Heart left ventricle (tissue), 16 donors: Measurements from ENCODE around the gene TMEM258. TPM values are rescaled to one million over a fixed set of nuclear protein-coding genes. Genes with fewer than 3 reads are reported as not detected.

Source experiments
- ATAC-seq, 4 donors: fragments of 200-7000 bp; cut with Tn5 transposase; one replicate each; pipeline ENCODE4 v1.9.1; 2020 to 2022; ENCODE audit warnings: moderate library complexity in 4 of 4, mild to moderate bottlenecking in 3 of 4, moderate number of reproducible peaks in 1 of 4
- DNase-seq, 5 donors: peaks; one replicate each; pipeline ENCODE4 v3.0.0-alpha.2; 2020
- H3K27ac ChIP-seq, 12 donors: fragments of 200-600 bp; sonication (generic) in 4 of 12; one replicate each; pipeline versions ENCODE4 v1.5.0 to v1.8.0; 2016 to 2022; ENCODE audit warnings: mild to moderate bottlenecking in 2 of 12
- H3K27me3 ChIP-seq, 9 donors: fragments of 200-600 bp; sonication (generic) in 2 of 9; one replicate each; pipeline versions ENCODE4 v1.5.1 to v1.8.0; 2016 to 2022; ENCODE audit warnings: mild to moderate bottlenecking in 3 of 9
- H3K36me3 ChIP-seq, 9 donors: fragments of 200-600 bp; sonication (generic) in 2 of 9; one replicate each; pipeline versions ENCODE4 v1.5.0 to v1.8.0; 2018 to 2022; ENCODE audit warnings: mild to moderate bottlenecking in 2 of 9
- H3K4me1 ChIP-seq, 12 donors: fragments of 200-600 bp; sonication (generic) in 4 of 12; one replicate each; pipeline versions ENCODE4 v1.5.0 to v1.8.0; 2016 to 2022; ENCODE audit warnings: mild to moderate bottlenecking in 3 of 12
- H3K4me3 ChIP-seq, 12 donors: fragments of 200-600 bp; sonication (generic) in 4 of 12; one replicate each; pipeline versions ENCODE4 v1.5.0 to v1.8.0; 2017 to 2022; ENCODE audit warnings: mild to moderate bottlenecking in 9 of 12, moderate library complexity in 4 of 12
- H3K9me3 ChIP-seq, 12 donors: fragments of 200-600 bp; sonication (generic) in 4 of 12; one replicate each; pipeline versions ENCODE4 v1.5.0 to v1.8.0; 2016 to 2022; ENCODE audit warnings: mild to moderate bottlenecking in 1 of 12
- POLR2A ChIP-seq, 2 donors: fragments of 450-650 bp; IDR thresholded peaks; one replicate each; pipeline ENCODE4 v1.6.1; 2017; ENCODE audit warnings: antibody characterized with exemption in 2 of 2, mild to moderate bottlenecking in 2 of 2, moderate library complexity in 2 of 2
- WGBS, 4 donors: extraction: QIAGEN DNeasy Blood & Tissue Kit in 2 of 4; methylation state at CpG; one replicate each; pipeline versions ENCODE4 v1.1.5 to v1.1.7; 2013 to 2018; 5-methylcytosine and 5-hydroxymethylcytosine counted together
- intact Hi-C, 10 donors: fragments of 100-400 bp; cut with DNase I; formaldehyde crosslinking; loops; one replicate each; pipeline versions ENCODE4 v1.11.1 to v1.14.2; 2022
- polyA plus RNA-seq, 2 donors: library from polyadenylated mRNA; stranded (reverse); fragments of 200-250 nt; gene quantifications; one replicate each; pipeline ENCODE4 v1.2.3, GENCODE V29; 2013
- total RNA-seq, 9 donors: library from RNA; depleted of rRNA in 2 of 9; stranded (reverse); fragments of >200 nt in 2 of 9; fragmentation: NEBNext Ultra II Directional in 3 of 9; extraction: Animal tissue kit (Norgen Biotek cat#: 25700) in 3 of 9; gene quantifications; one replicate each; pipeline versions ENCODE4 v1.1.0 to v1.2.4, GENCODE V29; 2016 to 2023
- TF ChIP-seq, protein P1 (sequence below), 12 donors: fragments of 200-600 bp; sonication (generic) in 4 of 12; IDR thresholded peaks; one replicate each; pipeline versions ENCODE4 v1.5.0 to v1.8.0; 2018 to 2022; ENCODE audit warnings: antibody characterized with exemption in 12 of 12, mild to moderate bottlenecking in 5 of 12
- donor health status: ischemic (EF 13 %, LVEDD 7.1; RV severe dilation, severe dysfunction).
- donor health status: healthy with polysubstance abuse.
- donor health status: DM: no; HTN: yes; CAD: no.
- donor health status: DM: no; HTN: no; CAD: no.
- donor health status: ischemic (EF 25% LVEDD 6.9; RV normal size, moderate dysfunction).
- donor health status: ischemic (EF 25% LVEDD 5.7; RV mildly dilated, moderate dysfunction).
- donor health status: healthy.
- donor health status: DM: yes; HTN: yes; CAD: no.
- donor health status: ischemic (EF 35%, LVEDD 5.7; RV mildly dilated, moderate dysfunction).
- donor health status: nonischemic (EF 11% LVEDD 7.7; RV severe dilation, severe dysfunction).
- donor health status: DM: yes; HTN: yes; CAD: no.
- donor health status: PGD.
- donor health status: ischemic (EF 29% LVEDD 5.4; RV normal size, mild dysfunction).
- donor health status: nonischemic (EF 23%, LVEDD 6.1; RV moderate dilation, normal function).

TMEM258 gene
- total and polyA plus RNA-seq, 11 donors: 48.0 to 139 (median 109) TPM

- Histone ChIP-seq H3K4me1 (peaks cover 0 to 23% (median 9%) of the 10 kb centered on the region in 12 donors), H3K27ac (no peak within 1 kb of the TSS), H3K36me3 (no peaks in the 10 kb centered on the region), H3K27me3 (peaks cover 0 to 7% (median 2%) of the 10 kb centered on the region in 9 donors), H3K9me3 (no peaks in the 10 kb centered on the region), H3K4me3 (peak within 1 kb of the TSS in 11 of 12 donors; percentile 2 to 59 (median 51))
- intact Hi-C loops: loop anchor here in 5 of 10 donors (2.0 to 5.0 kb wide), 2 partner anchors 355 to 356 kb away; no protein-coding TSS in a partner anchor
- peak in 4 of 5 donors; percentile 41 to 75 (median 52) for DNase-seq
- no peak for TF ChIP-seq POLR2A (IDR thresholded peaks at IDR 0.05)
- TF ChIP-seq, protein P1, sequence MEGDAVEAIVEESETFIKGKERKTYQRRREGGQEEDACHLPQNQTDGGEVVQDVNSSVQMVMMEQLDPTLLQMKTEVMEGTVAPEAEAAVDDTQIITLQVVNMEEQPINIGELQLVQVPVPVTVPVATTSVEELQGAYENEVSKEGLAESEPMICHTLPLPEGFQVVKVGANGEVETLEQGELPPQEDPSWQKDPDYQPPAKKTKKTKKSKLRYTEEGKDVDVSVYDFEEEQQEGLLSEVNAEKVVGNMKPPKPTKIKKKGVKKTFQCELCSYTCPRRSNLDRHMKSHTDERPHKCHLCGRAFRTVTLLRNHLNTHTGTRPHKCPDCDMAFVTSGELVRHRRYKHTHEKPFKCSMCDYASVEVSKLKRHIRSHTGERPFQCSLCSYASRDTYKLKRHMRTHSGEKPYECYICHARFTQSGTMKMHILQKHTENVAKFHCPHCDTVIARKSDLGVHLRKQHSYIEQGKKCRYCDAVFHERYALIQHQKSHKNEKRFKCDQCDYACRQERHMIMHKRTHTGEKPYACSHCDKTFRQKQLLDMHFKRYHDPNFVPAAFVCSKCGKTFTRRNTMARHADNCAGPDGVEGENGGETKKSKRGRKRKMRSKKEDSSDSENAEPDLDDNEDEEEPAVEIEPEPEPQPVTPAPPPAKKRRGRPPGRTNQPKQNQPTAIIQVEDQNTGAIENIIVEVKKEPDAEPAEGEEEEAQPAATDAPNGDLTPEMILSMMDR (IDR thresholded peaks at IDR 0.05): peak in 11 of 12 donors; percentile 13 to 62 (median 36)
- ATAC-seq: peak in 3 of 4 donors; percentile 27 to 63 (median 35)
- 3 to 10% (median 5%) methylated on average over 6 to 93 of the region's 93 CpGs for WGBS, 4 donors
Measured at GRCh38 chr11:61752117-61752924, 40.1 kb downstream of the TMEM258 start, which contains the start of gene MYRF. Gene MYRF (plus strand): TSS chr11:61752636. CDS start chr11:61752745, 109 bp downstream.

DNA sequence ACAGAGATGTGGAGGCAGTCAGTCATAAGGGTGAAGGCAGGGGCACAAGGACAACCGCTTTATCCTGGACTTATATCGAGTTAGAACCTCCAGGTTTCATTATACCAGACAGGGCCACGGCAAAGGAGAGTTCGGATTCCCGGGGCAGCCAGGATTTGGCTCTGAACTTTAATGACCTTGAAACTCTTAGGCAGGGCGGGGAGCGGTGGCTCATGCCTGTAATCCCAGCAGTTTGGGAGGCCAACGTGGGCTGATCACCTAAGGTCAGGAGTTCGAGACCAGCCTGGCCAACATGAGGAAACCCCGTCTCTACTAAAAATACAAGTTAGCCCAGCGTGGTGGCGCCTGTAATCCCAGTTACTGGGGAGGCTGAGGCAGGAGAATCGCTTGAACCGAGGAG, 41.0 kb downstream of the TMEM258 start:
- Histone ChIP-seq H3K36me3 (no peaks in the 10 kb centered on the region), H3K27me3 (peaks cover 0 to 7% (median 2%) of the 10 kb centered on the region in 9 donors), H3K4me1 (peaks cover 0 to 19% (median 9%) of the 10 kb centered on the region in 12 donors), H3K9me3 (no peaks in the 10 kb centered on the region), H3K4me3 (no peak overlapping the region), H3K27ac (no peak overlapping the region)
- no peak for ATAC-seq
- intact Hi-C loops: loop anchor here in 4 of 10 donors (5.0 kb wide), 1 partner anchor 356 kb away; no protein-coding TSS in a partner anchor
- 89 to 91% (median 90%) methylated on average over 14 of the region's 14 CpGs for WGBS, 4 donors
- TF ChIP-seq POLR2A (IDR thresholded peaks at IDR 0.05): no peak
- TF ChIP-seq, protein P1 (IDR thresholded peaks at IDR 0.05): no peak
- DNase-seq: no peak

DNA sequence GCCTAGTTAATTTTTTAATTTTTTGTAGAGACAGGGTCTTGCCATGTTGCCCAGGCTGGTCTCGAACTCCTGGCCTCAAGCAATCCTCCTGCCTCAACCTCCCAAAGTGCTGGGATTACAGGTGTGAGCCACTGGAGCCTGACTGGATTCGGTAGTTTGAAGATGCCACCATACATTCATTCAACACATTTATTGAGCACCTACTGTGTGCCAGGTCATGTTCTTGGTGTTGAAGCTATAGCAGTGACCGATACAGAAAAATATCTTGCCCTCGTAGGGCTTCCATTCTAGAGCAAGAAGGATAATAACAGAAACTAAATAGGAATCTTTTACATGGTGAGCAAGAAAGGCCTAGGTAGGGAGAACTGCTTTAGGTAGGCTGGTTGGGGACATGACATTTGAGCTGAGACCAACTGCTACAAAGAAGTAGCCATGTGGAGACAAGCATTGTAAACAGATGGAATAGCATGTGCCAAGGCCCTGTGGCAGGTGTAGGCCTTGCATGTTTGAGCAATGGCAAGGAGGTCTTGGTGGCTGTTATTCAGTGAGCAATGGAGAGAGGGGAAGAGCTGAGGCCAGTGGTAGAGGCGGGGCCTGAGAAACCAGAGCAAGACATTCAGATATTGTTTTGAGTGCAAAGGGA, 41.6 kb downstream of the TMEM258 start:
- no peaks in the 10 kb centered on the region for H3K9me3 ChIP-seq
- DNase-seq (no peak), ATAC-seq (no peak)
- H3K36me3 ChIP-seq: no peaks in the 10 kb centered on the region
- H3K27me3 ChIP-seq: peaks cover 0 to 7% (median 2%) of the 10 kb centered on the region in 9 donors
- no peak for TF ChIP-seq POLR2A (IDR thresholded peaks at IDR 0.05)
- TF ChIP-seq, protein P1 (IDR thresholded peaks at IDR 0.05): no peak
- 93 to 98% (median 95%) methylated on average over 5 of the region's 5 CpGs for WGBS, 4 donors
- H3K4me1 ChIP-seq: peaks cover 0 to 18% (median 7%) of the 10 kb centered on the region in 12 donors
- H3K27ac ChIP-seq: no peak overlapping the region
- intact Hi-C loops: loop anchor here in 4 of 10 donors (5.0 kb wide), 1 partner anchor 357 kb away; no protein-coding TSS in a partner anchor
- H3K4me3 ChIP-seq: no peak overlapping the region
